GM12874 (cell line): ENCODE results near the gene SEZ6.

Experiments used
- TF ChIP-seq, protein P1 (sequence below): IDR thresholded peaks from 2 replicates; pipeline ENCODE4 v1.5.1; 2011; ENCODE audit warnings: low read depth, mild to moderate bottlenecking, control low read depth, low read length, moderate library complexity; ENCODE audit not compliant: insufficient read depth

The SEZ6 gene

DNA sequence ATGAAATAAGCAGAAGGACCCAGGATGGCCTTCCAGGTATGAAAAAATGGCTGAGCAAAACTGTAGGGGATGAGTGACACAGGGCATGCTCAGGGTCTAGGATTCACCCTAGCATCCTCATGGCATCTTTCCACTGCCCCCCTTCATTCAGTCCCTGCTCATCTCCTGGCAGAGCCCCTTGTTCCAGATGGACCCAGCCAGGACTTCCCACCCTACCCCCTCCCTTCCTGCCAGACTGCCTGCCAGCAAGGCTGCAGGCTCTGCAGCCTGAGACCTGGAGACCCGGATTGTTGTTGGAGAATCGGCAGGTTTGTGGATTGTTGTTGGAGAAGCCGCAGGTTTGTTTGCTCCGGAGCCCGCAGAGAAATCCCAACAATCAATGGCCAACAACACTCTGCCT, 6.6 kb downstream of the SEZ6 start:
- TF ChIP-seq, protein P1, sequence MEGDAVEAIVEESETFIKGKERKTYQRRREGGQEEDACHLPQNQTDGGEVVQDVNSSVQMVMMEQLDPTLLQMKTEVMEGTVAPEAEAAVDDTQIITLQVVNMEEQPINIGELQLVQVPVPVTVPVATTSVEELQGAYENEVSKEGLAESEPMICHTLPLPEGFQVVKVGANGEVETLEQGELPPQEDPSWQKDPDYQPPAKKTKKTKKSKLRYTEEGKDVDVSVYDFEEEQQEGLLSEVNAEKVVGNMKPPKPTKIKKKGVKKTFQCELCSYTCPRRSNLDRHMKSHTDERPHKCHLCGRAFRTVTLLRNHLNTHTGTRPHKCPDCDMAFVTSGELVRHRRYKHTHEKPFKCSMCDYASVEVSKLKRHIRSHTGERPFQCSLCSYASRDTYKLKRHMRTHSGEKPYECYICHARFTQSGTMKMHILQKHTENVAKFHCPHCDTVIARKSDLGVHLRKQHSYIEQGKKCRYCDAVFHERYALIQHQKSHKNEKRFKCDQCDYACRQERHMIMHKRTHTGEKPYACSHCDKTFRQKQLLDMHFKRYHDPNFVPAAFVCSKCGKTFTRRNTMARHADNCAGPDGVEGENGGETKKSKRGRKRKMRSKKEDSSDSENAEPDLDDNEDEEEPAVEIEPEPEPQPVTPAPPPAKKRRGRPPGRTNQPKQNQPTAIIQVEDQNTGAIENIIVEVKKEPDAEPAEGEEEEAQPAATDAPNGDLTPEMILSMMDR = no peak

DNA sequence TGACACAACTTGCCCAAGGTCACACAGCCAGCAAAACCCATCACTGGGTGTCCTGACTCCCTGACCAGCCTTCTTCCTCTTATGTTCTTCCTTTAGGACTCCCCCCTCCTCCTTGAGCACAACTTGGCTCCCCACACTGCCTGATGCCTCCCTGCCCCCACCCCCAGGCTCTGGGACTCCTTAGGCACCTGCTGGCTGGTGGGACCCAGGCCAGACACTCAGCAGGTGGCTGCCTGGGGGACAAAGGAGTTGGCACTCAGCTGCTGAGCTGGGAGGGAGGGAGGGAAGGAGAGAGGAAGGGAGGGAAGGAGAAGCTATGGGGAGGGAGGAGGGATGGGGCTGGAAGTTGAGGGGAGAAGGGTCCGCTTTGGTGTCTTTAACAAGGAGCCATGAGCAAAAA, 8.0 kb downstream of the SEZ6 start:
- TF ChIP-seq, protein P1 = no peak

DNA sequence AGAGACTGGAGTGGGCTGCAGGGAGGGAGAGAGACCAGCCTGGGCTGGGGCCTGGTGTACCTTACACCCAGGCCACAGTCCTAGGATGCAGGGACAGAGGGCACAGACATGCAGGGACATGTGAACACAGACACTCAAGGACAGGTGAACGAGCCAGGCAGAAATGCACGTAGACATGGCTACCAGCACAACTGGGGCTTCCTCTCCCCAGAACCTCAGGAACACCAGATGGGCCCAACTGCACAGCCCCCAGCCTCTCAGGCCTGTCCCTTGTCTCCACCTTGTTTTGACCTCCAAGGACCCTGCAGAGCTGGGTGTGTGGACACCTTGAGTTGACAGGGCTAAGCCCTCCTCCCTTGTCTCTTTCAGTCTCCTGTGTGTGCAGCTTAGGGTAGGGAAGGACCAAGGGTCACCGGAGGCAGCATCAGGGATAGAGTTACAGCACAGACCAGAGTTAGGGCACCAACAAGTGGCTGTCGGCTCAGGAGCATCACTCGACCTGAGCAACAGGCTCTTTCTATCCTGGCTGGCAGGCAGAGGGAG, 9.2 kb downstream of the SEZ6 start:
- TF ChIP-seq, protein P1 = no peak

DNA sequence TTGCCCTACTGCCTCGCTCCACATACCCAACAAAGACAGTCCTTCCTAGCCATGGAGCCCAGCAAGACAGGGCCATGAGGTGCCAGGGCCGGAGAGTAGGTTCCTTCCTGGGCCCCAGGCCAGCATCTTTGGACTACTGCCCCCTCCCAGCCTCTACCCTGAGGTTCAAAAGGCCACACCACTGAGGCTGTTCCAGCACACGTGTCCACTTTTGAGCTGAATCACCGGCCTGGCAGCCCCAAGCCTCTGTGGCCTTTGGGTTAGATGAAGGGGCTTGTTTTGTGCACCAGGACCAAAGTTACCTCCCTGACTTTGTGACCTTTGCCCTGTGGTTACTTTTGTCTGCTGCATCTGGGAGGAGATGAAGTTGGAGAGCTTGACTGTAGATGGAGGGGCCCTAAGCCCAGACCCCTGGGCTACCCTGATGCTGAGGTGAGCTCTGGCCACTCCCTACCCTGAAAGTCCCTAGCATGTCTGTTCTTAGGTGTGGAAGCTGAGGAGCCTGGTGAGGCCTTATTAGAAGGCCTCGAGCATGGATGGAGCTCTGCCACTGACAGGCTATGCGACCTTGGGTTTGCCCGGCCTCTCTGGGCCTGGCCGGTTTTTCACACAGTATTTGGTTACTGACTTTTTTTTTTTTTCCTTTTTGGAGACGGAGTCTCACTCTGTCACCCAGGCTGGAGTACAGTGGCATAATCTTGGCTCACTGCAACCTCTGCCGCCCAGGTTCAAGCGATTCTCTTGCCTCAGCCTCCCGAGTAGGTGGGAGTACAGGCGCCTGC, 12.0 kb downstream of the SEZ6 start:
- TF ChIP-seq, protein P1 = no peak

DNA sequence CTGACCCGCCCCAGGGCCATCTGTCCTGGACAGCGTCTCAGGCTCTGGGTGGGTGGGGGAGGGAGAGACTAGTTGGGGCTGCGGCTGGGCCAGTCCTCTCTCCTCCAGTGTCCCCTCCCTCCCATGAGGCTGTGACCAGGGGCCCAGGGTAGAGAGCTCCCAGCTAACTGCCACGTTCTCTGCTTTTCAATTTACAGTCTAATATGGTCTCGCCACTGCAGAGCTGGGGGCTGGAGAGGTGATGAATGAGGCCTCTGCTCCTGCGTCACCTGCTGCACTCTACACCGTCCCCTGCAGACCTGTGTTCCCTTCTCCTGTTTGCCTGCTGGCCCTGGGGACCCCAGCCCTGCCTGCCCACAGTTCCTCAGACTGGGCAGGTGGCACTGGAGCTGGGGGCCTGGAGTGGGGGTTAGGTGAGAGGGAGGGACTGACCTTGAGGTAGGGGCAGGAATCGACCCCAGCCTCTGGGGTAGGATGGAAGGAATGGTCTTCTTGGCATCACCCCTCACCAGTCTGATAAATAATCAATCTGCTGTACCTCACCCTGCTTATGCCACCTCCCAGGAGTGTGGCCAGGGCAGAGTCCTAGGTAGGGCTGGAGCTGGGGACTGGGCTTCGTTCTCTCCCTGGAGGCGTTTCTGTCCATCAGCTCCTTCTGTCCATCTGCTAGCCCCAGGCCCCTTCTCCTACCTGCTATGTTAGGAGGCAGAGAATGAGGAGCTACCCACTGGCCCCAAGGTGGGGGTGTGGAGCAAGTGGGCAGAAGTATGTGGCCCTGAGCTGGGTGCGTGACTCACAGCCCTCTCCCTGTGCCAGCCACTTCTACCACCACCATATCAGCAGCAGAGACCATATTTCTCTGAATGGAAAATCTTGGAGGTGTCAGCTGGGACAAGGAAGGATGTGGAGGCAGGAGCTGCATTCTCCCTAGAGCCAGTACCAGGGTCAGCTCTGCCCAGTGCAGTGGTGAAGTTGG, 12.9 kb downstream of the SEZ6 start:
- TF ChIP-seq, protein P1 = no peak

DNA sequence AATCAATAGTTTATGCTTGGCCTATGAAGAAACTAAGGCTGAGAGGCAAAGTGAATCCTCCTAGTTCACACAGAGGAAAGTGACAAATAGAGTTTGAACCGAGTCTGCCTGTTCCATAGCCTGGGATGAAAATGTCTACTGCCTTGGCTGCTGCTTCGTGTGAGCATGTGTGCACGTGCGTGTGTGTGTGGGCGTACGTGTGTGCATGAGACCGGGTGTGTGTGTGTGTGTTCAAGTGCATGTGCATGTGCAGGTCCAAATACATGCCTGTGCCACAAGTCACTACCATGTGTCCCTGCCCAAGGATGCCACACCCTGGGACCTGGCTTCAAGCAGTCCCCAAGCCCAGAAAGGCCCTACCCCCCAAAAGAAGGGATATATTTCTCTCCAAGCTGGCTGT, 13.6 kb downstream of the SEZ6 start:
- TF ChIP-seq, protein P1 = no peak

DNA sequence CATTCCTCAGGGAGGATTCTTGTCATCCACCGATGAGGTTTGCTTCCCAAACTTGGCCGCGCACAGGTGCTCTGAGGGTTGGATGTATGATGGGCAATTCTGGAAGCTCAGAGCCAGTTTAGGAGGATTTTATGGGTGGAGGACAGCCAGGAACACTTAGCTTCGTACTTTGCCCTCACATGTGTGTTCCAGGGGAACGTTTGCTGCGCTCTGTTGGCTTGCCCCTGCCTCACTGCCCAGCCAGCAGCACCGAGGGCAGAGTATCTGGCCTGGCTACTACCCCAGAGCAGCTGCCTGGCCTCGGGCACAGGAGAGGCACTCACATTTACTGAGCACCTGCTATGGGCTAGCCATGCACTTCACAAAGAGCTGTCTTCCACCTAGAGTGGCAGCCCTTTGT, 14.1 kb downstream of the SEZ6 start:
- TF ChIP-seq, protein P1 = no peak
